Measurements from ENCODE around the gene SCN9A. TPM values are rescaled to one million over a fixed set of nuclear protein-coding genes. Genes with fewer than 3 reads are reported as not detected.

SCN9A gene
- total RNA-seq, 3 donors from 2014 or later = 9.0 to 24.3 (median 23.3) TPM

- DNase-seq (no peak), ATAC-seq (no peak)
- H3K9me3 ChIP-seq = no peaks in the 10 kb centered on the region
- TF ChIP-seq CTCF (IDR thresholded peaks at IDR 0.05) = no peak
- no peaks in the 10 kb centered on the region for H3K36me3 ChIP-seq (ENCODE audit: low read depth)
- H3K4me1 ChIP-seq (ENCODE audit: low read depth) = no peaks in the 10 kb centered on the region
- intact Hi-C loops (cut with DNase I, micrococcal nuclease) = no loop called here
- no peak overlapping the region for H3K4me3 ChIP-seq
Observed at GRCh38 chr2:166357068-166357949, 18.4 kb downstream of the SCN9A start.

- H3K9me3 ChIP-seq = no peaks in the 10 kb centered on the region
- H3K36me3 ChIP-seq (ENCODE audit: low read depth) = no peaks in the 10 kb centered on the region
- no peak for TF ChIP-seq CTCF (IDR thresholded peaks at IDR 0.05)
- ATAC-seq = no peak
- no peak overlapping the region for H3K4me3 ChIP-seq
- intact Hi-C loops (cut with DNase I, micrococcal nuclease) = no loop called here
- no peak for DNase-seq
- H3K4me1 ChIP-seq (ENCODE audit: low read depth) = no peaks in the 10 kb centered on the region
Observed at GRCh38 chr2:166351319-166351718, 24.4 kb downstream of the SCN9A start.

DNA sequence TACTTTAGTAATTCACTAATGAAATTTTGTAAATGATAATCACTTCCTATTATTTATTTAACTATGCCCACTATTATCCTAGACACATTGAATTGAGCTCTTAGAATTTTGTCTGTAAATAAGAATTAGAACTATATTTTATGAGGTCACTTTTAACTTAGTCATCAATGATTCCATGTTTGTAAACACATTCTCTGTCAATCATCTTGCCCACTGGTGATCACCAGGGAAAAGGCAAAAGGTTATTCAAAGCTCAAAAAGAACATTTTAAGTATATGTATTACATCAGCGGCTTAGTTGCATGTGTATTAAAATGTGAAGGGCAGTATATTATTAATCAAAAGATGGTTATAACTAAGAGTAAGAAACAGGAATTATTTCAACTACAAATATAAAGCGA lies 25.2 kb downstream of the SCN9A start:
- no peaks in the 10 kb centered on the region for H3K36me3 ChIP-seq (ENCODE audit: low read depth)
- no peak for DNase-seq
- intact Hi-C loops (cut with DNase I, micrococcal nuclease) = no loop called here
- no peak for TF ChIP-seq CTCF (IDR thresholded peaks at IDR 0.05)
- ATAC-seq = no peak
- H3K4me1 ChIP-seq (ENCODE audit: low read depth) = no peaks in the 10 kb centered on the region
- H3K4me3 ChIP-seq = no peak overlapping the region
- no peaks in the 10 kb centered on the region for H3K9me3 ChIP-seq

GRCh38 chr2:166344286-166345113 lies 31.2 kb downstream of the SCN9A start:
- DNase-seq (no peak), ATAC-seq (no peak)
- no peak for TF ChIP-seq CTCF (IDR thresholded peaks at IDR 0.05)
- Histone ChIP-seq H3K9me3 (no peaks in the 10 kb centered on the region), H3K36me3 (ENCODE audit: low read depth) (no peaks in the 10 kb centered on the region), H3K4me3 (no peak overlapping the region), H3K4me1 (ENCODE audit: low read depth) (no peaks in the 10 kb centered on the region)
- intact Hi-C loops (cut with DNase I, micrococcal nuclease) = no loop called here

GRCh38 chr2:166343467-166343866 lies 32.3 kb downstream of the SCN9A start:
- no peak for DNase-seq
- intact Hi-C loops (cut with DNase I, micrococcal nuclease) = no loop called here
- Histone ChIP-seq H3K4me3 (no peak overlapping the region), H3K36me3 (ENCODE audit: low read depth) (no peaks in the 10 kb centered on the region), H3K9me3 (no peaks in the 10 kb centered on the region), H3K4me1 (ENCODE audit: low read depth) (no peaks in the 10 kb centered on the region)
- TF ChIP-seq CTCF (IDR thresholded peaks at IDR 0.05) = no peak
- ATAC-seq = no peak

Data from mucosa of descending colon (tissue), 3 donors.